Type B pancreatic cell (in vitro differentiated cells): Measurements from ENCODE around the gene WFDC1. TPM values are rescaled to one million over a fixed set of nuclear protein-coding genes. Genes with fewer than 3 reads are reported as not detected.

Source experiments
- DNase-seq: peaks from one replicate; pipeline ENCODE4 v3.0.0; 2021; ENCODE audit warnings: mixed read lengths; ENCODE audit not compliant: unreplicated experiment; ENCODE audit errors: extremely low spot score
- H3K27ac Mint-ChIP-seq: 2 replicates; pipeline ENCODE4 v1.8.0; 2021; ENCODE audit warnings: mild to moderate bottlenecking, mixed read lengths
- H3K27me3 Mint-ChIP-seq: 2 replicates; pipeline ENCODE4 v1.8.0; 2021; ENCODE audit warnings: mixed read lengths
- H3K36me3 Mint-ChIP-seq: 2 replicates; pipeline ENCODE4 v1.8.0; 2021; ENCODE audit warnings: mixed read lengths
- H3K4me1 Mint-ChIP-seq: one replicate; pipeline ENCODE4 v1.8.0; 2021; ENCODE audit warnings: mixed read lengths; ENCODE audit not compliant: unreplicated experiment
- H3K4me3 Mint-ChIP-seq: 2 replicates; pipeline ENCODE4 v1.8.0; 2021; ENCODE audit warnings: mild to moderate bottlenecking, mixed read lengths
- H3K9me3 Mint-ChIP-seq: 2 replicates; pipeline ENCODE4 v1.8.0; 2021; ENCODE audit warnings: mixed read lengths
- CTCF ChIP-seq: fragments of 200-600 bp; sonication (generic); conservative IDR thresholded peaks from 2 replicates; pipeline ENCODE4 v1.5.0; 2021; ENCODE audit warnings: antibody characterized with exemption, mild to moderate bottlenecking
- long read RNA-seq: library from polyadenylated mRNA; unstranded; transcript quantifications from one replicate; pipeline ENCODE4 v2.0.0, GENCODE V29; 2020
- total RNA-seq: library from RNA; stranded (reverse); gene quantifications from 2 replicates; pipeline ENCODE4 v1.2.1, GENCODE V29; 2021; ENCODE audit warnings: low replicate concordance

WFDC1 gene
- 0.95 and 2.0 TPM in 2 replicates for total RNA-seq
- long read RNA-seq = 0 reads

DNA sequence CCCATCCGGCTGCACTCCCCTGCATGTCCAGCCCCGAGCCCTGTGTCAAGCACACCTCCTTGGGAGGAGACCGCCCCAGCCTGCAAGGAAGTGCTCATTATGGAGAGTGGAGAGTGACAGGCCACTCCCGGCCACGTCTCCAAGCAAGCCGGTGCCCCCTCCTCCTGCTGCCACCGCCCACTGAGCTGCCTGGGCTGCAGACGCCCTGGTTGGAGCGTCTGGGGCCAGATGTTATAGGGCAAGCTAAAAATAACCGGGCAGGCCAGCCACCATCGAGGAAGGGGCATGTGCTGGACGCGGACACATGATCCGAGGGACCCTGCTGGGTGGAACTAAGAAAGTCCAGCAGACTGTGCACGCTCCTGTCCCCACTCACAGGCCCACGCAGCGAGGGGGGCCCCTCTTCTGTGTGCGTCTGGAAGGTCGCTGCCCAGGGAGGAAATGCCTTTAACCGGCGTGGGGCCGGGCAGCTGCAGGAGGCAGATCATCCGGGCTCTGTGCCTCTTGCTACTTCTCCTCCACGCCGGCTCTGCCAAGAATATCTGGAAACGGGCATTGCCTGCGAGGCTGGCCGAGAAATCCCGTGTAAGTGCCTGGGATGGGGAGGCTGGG is at the start of gene WFDC1:
WFDC1 (plus strand) TSS at position 348 of the 612 bp plus-strand sequence; CDS start at position 442, 94 bp downstream.
- H3K27ac Mint-ChIP-seq = no peak within 1 kb of the TSS
- peak within 1 kb of the TSS; percentile 67 for H3K4me3 Mint-ChIP-seq
- H3K4me1 Mint-ChIP-seq = peaks cover 33% of the 10 kb centered on the region
- no peak for DNase-seq
- no peak for TF ChIP-seq CTCF
- no peaks in the 10 kb centered on the region for H3K36me3 Mint-ChIP-seq
- peaks cover 40% of the 10 kb centered on the region for H3K27me3 Mint-ChIP-seq
- no peaks in the 10 kb centered on the region for H3K9me3 Mint-ChIP-seq

DNA sequence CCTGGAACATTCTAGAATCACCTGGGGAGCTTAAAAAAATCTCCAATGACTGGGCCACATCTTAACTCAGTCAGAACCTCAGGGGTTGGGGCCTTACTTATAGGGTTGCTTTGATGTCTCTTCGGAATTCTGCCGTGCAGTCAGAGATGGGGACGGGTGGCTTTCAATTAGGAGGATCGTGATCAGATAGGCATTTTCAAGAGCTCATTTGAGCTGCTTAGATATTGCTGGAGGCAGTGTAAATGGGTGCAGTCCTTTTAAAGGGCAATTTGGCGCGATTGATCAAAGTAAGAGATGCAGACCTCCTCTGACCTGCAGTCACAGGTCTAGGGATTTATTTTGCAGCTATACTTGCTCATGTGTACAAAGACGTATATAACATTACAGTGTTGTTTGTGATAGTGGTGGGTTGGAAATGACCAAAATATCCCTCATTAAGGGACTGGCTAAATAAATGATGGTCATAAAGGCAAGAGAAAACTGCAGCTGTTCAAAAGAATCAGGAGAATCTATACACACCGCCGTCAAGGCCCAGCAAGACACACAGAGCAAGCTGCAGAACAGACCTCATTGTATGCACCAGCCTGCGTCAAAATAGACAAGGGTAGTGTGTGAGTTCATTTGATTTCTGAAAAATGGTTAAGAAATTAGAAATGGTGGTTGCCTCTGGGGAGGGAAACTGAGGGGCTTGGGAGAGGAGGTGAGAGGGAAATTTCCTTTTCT is 48.6 kb upstream of the WFDC1 start:
- TF ChIP-seq CTCF = no peak
- peak overlapping the region; percentile 29 for H3K4me3 Mint-ChIP-seq
- peaks cover 8% of the 10 kb centered on the region for H3K9me3 Mint-ChIP-seq
- peak overlapping the region; percentile 2 for H3K27ac Mint-ChIP-seq
- H3K4me1 Mint-ChIP-seq = peaks cover 14% of the 10 kb centered on the region
- peaks cover 5% of the 10 kb centered on the region for H3K27me3 Mint-ChIP-seq
- H3K36me3 Mint-ChIP-seq = no peaks in the 10 kb centered on the region
- DNase-seq = no peak

DNA sequence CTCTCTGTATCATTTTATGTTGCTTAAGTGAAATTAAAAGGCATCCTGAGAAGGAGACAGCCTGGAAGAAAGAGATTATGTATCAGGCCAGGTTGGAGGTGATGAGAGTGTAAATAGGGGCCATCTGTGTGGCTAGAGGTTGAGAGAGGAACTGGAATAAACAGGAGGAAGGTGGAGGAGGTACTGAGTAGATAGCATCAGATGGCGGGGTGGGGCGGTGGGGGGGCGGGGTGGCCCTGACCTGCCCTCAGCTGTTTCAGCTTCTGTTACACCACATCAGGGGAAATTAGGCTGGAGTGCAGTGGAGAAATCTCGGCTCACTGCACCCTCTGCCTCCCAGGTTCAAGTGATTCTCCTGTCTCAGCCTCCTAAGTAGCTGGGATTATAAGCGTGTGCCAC is 48.0 kb upstream of the WFDC1 start:
- no peaks in the 10 kb centered on the region for H3K36me3 Mint-ChIP-seq
- peak overlapping the region; percentile 29 for H3K4me3 Mint-ChIP-seq
- H3K27me3 Mint-ChIP-seq = peaks cover 7% of the 10 kb centered on the region
- H3K27ac Mint-ChIP-seq = peak overlapping the region; percentile 2
- no peak for TF ChIP-seq CTCF
- H3K4me1 Mint-ChIP-seq = peaks cover 14% of the 10 kb centered on the region
- H3K9me3 Mint-ChIP-seq = peaks cover 8% of the 10 kb centered on the region
- no peak for DNase-seq

DNA sequence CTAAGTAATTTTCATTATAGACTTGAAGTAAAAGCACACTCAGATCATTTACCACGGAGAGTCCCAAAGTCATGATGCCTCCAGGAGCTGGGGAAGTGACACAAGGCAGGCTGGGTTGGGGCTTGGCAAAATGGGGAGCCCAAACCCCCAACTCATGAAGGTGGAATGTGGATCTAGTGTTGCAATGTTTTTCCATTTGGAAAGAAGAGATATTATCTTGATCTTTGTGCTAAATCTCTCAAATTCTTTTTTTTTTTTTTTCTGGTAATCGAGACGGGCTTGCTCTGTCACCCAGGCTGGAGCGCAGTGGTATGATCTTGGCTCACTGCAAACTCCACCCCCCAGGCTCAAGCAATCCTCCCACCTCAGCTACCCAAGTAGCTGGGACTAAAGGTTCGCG is 47.3 kb upstream of the WFDC1 start:
- no peak for DNase-seq
- peaks cover 8% of the 10 kb centered on the region for H3K9me3 Mint-ChIP-seq
- H3K27me3 Mint-ChIP-seq = peaks cover 6% of the 10 kb centered on the region
- no peak for TF ChIP-seq CTCF
- H3K4me1 Mint-ChIP-seq = peaks cover 14% of the 10 kb centered on the region
- no peak overlapping the region for H3K27ac Mint-ChIP-seq
- no peaks in the 10 kb centered on the region for H3K36me3 Mint-ChIP-seq
- no peak overlapping the region for H3K4me3 Mint-ChIP-seq

GRCh38 chr16:84247844-84248243 is 46.8 kb upstream of the WFDC1 start:
- Mint-ChIP-seq H3K9me3 (peaks cover 8% of the 10 kb centered on the region), H3K27ac (no peak overlapping the region), H3K36me3 (no peaks in the 10 kb centered on the region), H3K4me3 (no peak overlapping the region), H3K27me3 (peaks cover 6% of the 10 kb centered on the region), H3K4me1 (peaks cover 14% of the 10 kb centered on the region)
- TF ChIP-seq CTCF = no peak
- no peak for DNase-seq
